ENCODE data around the gene PSMB9. TPM values are rescaled to one million over a fixed set of nuclear protein-coding genes. Genes with fewer than 3 reads are reported as not detected.

PSMB9 gene
- total and polyA plus RNA-seq, 2 of the 4 experiments (the other 2 are of a cell fraction), result 9.0 to 12.8 TPM

GRCh38 chr6:32908897-32909296 is 54.9 kb downstream of the PSMB9 start:
- no peaks in the 10 kb centered on the region for H4K20me1 ChIP-seq (ENCODE audit: insufficient read depth, low read length)
- no peaks in the 10 kb centered on the region for H3K36me3 ChIP-seq (ENCODE audit: control insufficient read depth, insufficient read depth, low read length)
- no peak overlapping the region for H3K4me3 ChIP-seq (ENCODE audit: insufficient read depth, low read depth, low read length)
- H3K79me1 ChIP-seq (ENCODE audit: low read depth in 1 of 2, low read length in 2 of 2), result no peaks in the 10 kb centered on the region
- TF ChIP-seq MAZ (IDR thresholded peaks at IDR 0.05; ENCODE audit: borderline replicate concordance, low read depth, low read length) (no peak), USF2 (IDR thresholded peaks at IDR 0.05; ENCODE audit: low read depth, low read length) (no peak), CHD1 (IDR thresholded peaks at IDR 0.05; ENCODE audit: low read depth, low read length) (no peak)
- DNase-seq (no peak), ATAC-seq (ENCODE audit: low read depth) (no peak)
- in situ Hi-C loops (cut with MboI; ENCODE audit: low sequenced_read_pairs), result no loop called here
- no peak overlapping the region for H4K8ac ChIP-seq (ENCODE audit: low read depth in 2 of 2, low read length in 2 of 2)
- no peak overlapping the region for H2BK15ac ChIP-seq (ENCODE audit: low read depth, low read length)
- no peak overlapping the region for H3K18ac ChIP-seq (ENCODE audit: low read depth, low read length)
- POLR2A ChIA-PET (ENCODE audit: unreplicated experiment), result no interaction called here
- H2BK5ac ChIP-seq (ENCODE audit: low read depth, low read length, poor library complexity, severe bottlenecking), result no peak overlapping the region
- H2BK20ac ChIP-seq (ENCODE audit: low read depth, low read length), result no peak overlapping the region
- no CpG with 5 or more reads among the region's 2 CpGs for WGBS, 2 experiments (ENCODE audit: extremely low coverage in 2 of 2, insufficient read length in 1 of 2)
- no peak overlapping the region for H2AK9ac ChIP-seq (replicated peaks; ENCODE audit: low read depth, low read length, poor library complexity)
- H4K91ac ChIP-seq (ENCODE audit: insufficient read depth, low read depth, low read length), result no peak overlapping the region
- peaks cover 3% of the 10 kb centered on the region for H3K4me1 ChIP-seq (ENCODE audit: control insufficient read depth, insufficient read depth, low read length)
- H2AFZ ChIP-seq (replicated peaks; ENCODE audit: low read length, poor library complexity), result no peak overlapping the region
- no TSS peak for BruUV-seq (replicated peaks)
- no peak overlapping the region for H2BK120ac ChIP-seq (ENCODE audit: low read depth, low read length)
- no peak overlapping the region for H3K14ac ChIP-seq (replicated peaks; ENCODE audit: low read depth, low read length)
- H3K27me3 ChIP-seq (ENCODE audit: control insufficient read depth, insufficient read depth, low read length), result peaks cover 3% of the 10 kb centered on the region
- H3K23ac ChIP-seq (ENCODE audit: low read depth, low read length), result no peak overlapping the region
- no peak overlapping the region for H4K5ac ChIP-seq (ENCODE audit: low read depth, low read length)
- dilution Hi-C loops (cut with HindIII; ENCODE audit: low sequenced_read_pairs, unreplicated experiment), result no loop called here
- no peak overlapping the region for H3K27ac ChIP-seq (ENCODE audit: insufficient read depth, low read length)
- no peak overlapping the region for H3K9ac ChIP-seq (ENCODE audit: low read depth, low read length)
- no peak overlapping the region for H3K4ac ChIP-seq (ENCODE audit: low read depth, low read length)
- 0 out of 2 replicates have a peak, but pooled peaks cover 3% of the 10 kb centered on the region for H3K9me1 ChIP-seq (ENCODE audit: insufficient read depth, low read length)
- H3K56ac ChIP-seq (ENCODE audit: extremely low read depth, insufficient read depth, low read length), result no peak overlapping the region
- H3K4me2 ChIP-seq (ENCODE audit: low read depth, low read length), result no peak overlapping the region
- CTCF ChIA-PET, result no interaction called here
- H2AK5ac ChIP-seq (ENCODE audit: low read depth, low read length), result no peak overlapping the region
- no peaks in the 10 kb centered on the region for H3K9me3 ChIP-seq (ENCODE audit: control insufficient read depth, insufficient read depth, low read length)
- intact Hi-C loops (cut with micrococcal nuclease), result no loop called here

Small RNAs within 50 kb of the gene (microRNA-seq; reads per million reads assigned to microRNA genes)
- not detected for gene HLA-Z (ENCODE audit: insufficient read depth, insufficient read length)

Small RNAs within 50 kb of the gene (small RNA-seq; reads per million reads assigned to genes)
- gene HLA-Z, result 0 reads per million in 5 experiments

Other genes with a start within 250 kb of the PSMB9 start
- not detected in 2 replicates for gene HLA-DQA1, start 216.8 kb upstream of the PSMB9 start, total RNA-seq (2012; rRNA removed)
- not detected in 2 replicates for gene HLA-DQA1, start 216.8 kb upstream of the PSMB9 start, polyA plus RNA-seq (2012; rRNA removed)
- gene HLA-DQB1, start 187.5 kb upstream of the PSMB9 start, total RNA-seq (2012; rRNA removed), result not detected in 2 replicates
- not detected in 2 replicates for gene HLA-DQB1, start 187.5 kb upstream of the PSMB9 start, polyA plus RNA-seq (2012; rRNA removed)
- not detected in 2 replicates for gene HLA-DQA2, start 112.8 kb upstream of the PSMB9 start, total RNA-seq (2012; rRNA removed)
- not detected in 2 replicates for gene HLA-DQA2, start 112.8 kb upstream of the PSMB9 start, polyA plus RNA-seq (2012; rRNA removed)
- gene HLA-DQB2, start 90.7 kb upstream of the PSMB9 start, total RNA-seq (2012; rRNA removed), result not detected in 2 replicates
- not detected in 2 replicates for gene HLA-DQB2, start 90.7 kb upstream of the PSMB9 start, polyA plus RNA-seq (2012; rRNA removed)
- gene HLA-DOB, start 37.2 kb upstream of the PSMB9 start, total RNA-seq (2012; rRNA removed), result 0.28 and 0.36 TPM in 2 replicates
- gene HLA-DOB, start 37.2 kb upstream of the PSMB9 start, polyA plus RNA-seq (2012; rRNA removed), result 1.6 and 2.3 TPM in 2 replicates
- gene TAP2, start 15.5 kb upstream of the PSMB9 start, total RNA-seq (2012; rRNA removed), result 6.6 and 8.1 TPM in 2 replicates
- gene TAP2, start 15.5 kb upstream of the PSMB9 start, polyA plus RNA-seq (2012; rRNA removed), result 11.4 and 13.4 TPM in 2 replicates
- gene PSMB8, start 10.1 kb upstream of the PSMB9 start, total RNA-seq (2012; rRNA removed), result 26.1 and 33.3 TPM in 2 replicates
- 31.6 and 31.8 TPM in 2 replicates for gene PSMB8, start 10.1 kb upstream of the PSMB9 start, polyA plus RNA-seq (2012; rRNA removed)
- gene TAP1, start 488 bp upstream of the PSMB9 start, total RNA-seq (2012; rRNA removed), result 20.8 and 27.6 TPM in 2 replicates
- gene TAP1, start 488 bp upstream of the PSMB9 start, polyA plus RNA-seq (2012; rRNA removed), result 19.5 and 20.1 TPM in 2 replicates
- gene HLA-DMB, start 86.8 kb downstream of the PSMB9 start, total RNA-seq (2012; rRNA removed), result 0.18 and 0.28 TPM in 2 replicates
- gene HLA-DMB, start 86.8 kb downstream of the PSMB9 start, polyA plus RNA-seq (2012; rRNA removed), result 0.19 and 0.20 TPM in 2 replicates
- gene HLA-DMA, start 98.9 kb downstream of the PSMB9 start, total RNA-seq (2012; rRNA removed), result 1.7 and 2.3 TPM in 2 replicates
- 8.3 and 8.4 TPM in 2 replicates for gene HLA-DMA, start 98.9 kb downstream of the PSMB9 start, polyA plus RNA-seq (2012; rRNA removed)
- gene BRD2, start 114.4 kb downstream of the PSMB9 start, total RNA-seq (2012; rRNA removed), result 75.8 and 99.5 TPM in 2 replicates
- gene BRD2, start 114.4 kb downstream of the PSMB9 start, polyA plus RNA-seq (2012; rRNA removed), result 140 and 144 TPM in 2 replicates
- not detected in 2 replicates for gene HLA-DOA, start 155.4 kb downstream of the PSMB9 start, total RNA-seq (2012; rRNA removed)
- not detected in 2 replicates for gene HLA-DOA, start 155.4 kb downstream of the PSMB9 start, polyA plus RNA-seq (2012; rRNA removed)
- gene HLA-DPA1, start 219.5 kb downstream of the PSMB9 start, total RNA-seq (2012; rRNA removed), result not detected in 2 replicates
- gene HLA-DPA1, start 219.5 kb downstream of the PSMB9 start, polyA plus RNA-seq (2012; rRNA removed), result not detected in 2 replicates
- 5.8 and 7.7 TPM in 2 replicates for gene HLA-DPB1, start 221.8 kb downstream of the PSMB9 start, total RNA-seq (2012; rRNA removed)
- 9.7 and 10.7 TPM in 2 replicates for gene HLA-DPB1, start 221.8 kb downstream of the PSMB9 start, polyA plus RNA-seq (2012; rRNA removed)

Data from IMR-90 (cell line).